ENCODE data around the gene NCK2.

The NCK2 gene

DNA sequence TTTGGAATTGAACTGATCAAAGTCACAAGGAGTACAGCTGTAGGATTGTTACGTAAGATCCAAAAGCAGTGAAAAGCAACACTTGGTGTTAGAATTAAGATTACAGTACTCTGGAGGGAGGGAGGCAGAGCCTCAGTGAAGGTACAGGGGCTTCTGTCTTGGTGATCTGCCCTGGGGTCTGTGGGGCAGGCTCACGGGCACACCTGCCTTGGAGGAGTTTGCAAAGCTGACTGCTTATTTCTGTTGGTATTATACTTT is 114.9 kb downstream of the NCK2 start:
- FAIRE-seq, result no peak
- no peak for DNase-seq (ENCODE audit: insufficient read length, low spot score)
- TF ChIP-seq POLR2A (IDR thresholded peaks at IDR 0.05; ENCODE audit: low read depth, low read length) (no peak), POU2F2 (IDR thresholded peaks at IDR 0.05; ENCODE audit: low read depth, low read length) (no peak), POLR2AphosphoS5 (IDR thresholded peaks at IDR 0.05; ENCODE audit: low read depth, low read length) (no peak), TAF1 (IDR thresholded peaks at IDR 0.05; ENCODE audit: low read depth, low read length) (no peak), PAX5 (IDR thresholded peaks at IDR 0.05; ENCODE audit: insufficient read depth, low read length, severe bottlenecking) (no peak), SPI1 (IDR thresholded peaks at IDR 0.05; ENCODE audit: low read depth, low read length) (no peak)

DNA sequence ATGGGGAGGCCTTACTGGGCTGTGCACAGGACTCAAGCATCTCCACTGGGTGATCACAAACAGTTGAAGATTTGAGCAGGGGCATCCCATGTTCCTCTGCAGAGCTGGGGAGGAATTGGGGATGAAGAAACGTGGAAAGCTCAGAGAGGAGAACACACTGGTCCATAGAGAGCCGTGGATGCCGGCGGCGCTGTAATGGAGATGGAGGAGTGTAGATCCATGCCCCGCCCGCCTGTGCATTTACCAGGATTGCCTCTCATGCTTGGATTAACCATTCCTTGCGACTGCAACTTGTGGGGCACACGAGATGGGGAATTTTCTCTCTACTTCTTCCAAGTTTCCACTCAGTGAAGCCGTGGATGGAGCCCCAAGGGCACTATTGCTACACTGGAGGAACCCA is 115.9 kb downstream of the NCK2 start:
- no peak for DNase-seq (ENCODE audit: insufficient read length, low spot score)
- FAIRE-seq, result no peak

DNA sequence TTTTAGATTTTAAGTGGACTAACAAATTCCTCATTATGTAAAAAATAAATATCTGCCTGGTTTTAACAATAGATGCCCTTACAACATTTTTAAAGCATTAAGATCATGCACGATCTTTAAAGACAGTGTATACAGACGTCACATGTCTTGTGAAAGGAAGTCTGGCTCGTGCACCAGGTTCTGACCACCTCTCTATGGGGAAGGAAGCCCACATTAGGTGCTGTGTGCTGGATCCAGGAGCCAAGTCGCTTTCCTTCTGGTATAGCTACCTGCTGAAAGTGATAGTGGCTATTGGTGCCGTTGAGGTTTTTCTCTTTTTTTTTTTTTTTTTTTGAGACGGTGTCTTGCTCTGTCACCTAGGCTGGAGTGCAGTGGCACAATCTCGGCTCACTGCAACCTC is 116.5 kb downstream of the NCK2 start:
- TF ChIP-seq POLR2AphosphoS5 (IDR thresholded peaks at IDR 0.05; ENCODE audit: low read depth, low read length) (no peak), PAX5 (IDR thresholded peaks at IDR 0.05; ENCODE audit: insufficient read depth, low read length, severe bottlenecking) (no peak), POLR2A (IDR thresholded peaks at IDR 0.05; ENCODE audit: low read depth, low read length) (no peak), SPI1 (IDR thresholded peaks at IDR 0.05; ENCODE audit: low read depth, low read length) (no peak), POU2F2 (IDR thresholded peaks at IDR 0.05; ENCODE audit: low read depth, low read length) (no peak)
- FAIRE-seq, result no peak

More for the DNA sequence above, 115.9 kb downstream of the NCK2 start:
- TF ChIP-seq POLR2A (IDR thresholded peaks at IDR 0.05; ENCODE audit: low read depth, low read length) (no peak), POLR2AphosphoS5 (IDR thresholded peaks at IDR 0.05; ENCODE audit: low read depth, low read length) (no peak), TAF1 (IDR thresholded peaks at IDR 0.05; ENCODE audit: low read depth, low read length) (no peak), PAX5 (IDR thresholded peaks at IDR 0.05; ENCODE audit: insufficient read depth, low read length, severe bottlenecking) (no peak), POU2F2 (IDR thresholded peaks at IDR 0.05; ENCODE audit: low read depth, low read length) (no peak), SPI1 (IDR thresholded peaks at IDR 0.05; ENCODE audit: low read depth, low read length) (no peak)

DNA sequence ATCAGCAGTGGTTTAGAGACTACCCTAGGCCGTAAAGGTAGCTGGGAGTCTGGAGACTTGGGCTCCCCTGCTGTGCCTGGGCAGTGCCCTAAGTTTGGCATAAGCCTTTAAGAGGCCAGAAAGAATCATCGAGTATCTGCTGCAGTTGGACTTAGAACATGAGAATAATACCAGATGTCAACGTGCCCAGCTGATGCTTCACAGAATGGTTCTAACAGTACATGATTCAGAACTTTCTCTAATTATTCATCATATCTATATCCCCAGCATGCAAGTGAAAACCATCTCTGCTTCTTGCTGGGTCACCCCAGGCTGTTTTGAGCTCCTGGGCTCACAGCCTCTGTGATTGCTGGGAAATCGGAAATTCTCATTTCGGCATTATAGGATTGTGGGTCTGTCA is 118.1 kb downstream of the NCK2 start:
- TF ChIP-seq POU2F2 (IDR thresholded peaks at IDR 0.05; ENCODE audit: low read depth, low read length) (no peak), POLR2A (IDR thresholded peaks at IDR 0.05; ENCODE audit: low read depth, low read length) (no peak)
- FAIRE-seq (no peak), DNase-seq (ENCODE audit: insufficient read length, low spot score) (no peak)

More for the DNA sequence above, 116.5 kb downstream of the NCK2 start:
- DNase-seq (ENCODE audit: insufficient read length, low spot score), result no peak

DNA sequence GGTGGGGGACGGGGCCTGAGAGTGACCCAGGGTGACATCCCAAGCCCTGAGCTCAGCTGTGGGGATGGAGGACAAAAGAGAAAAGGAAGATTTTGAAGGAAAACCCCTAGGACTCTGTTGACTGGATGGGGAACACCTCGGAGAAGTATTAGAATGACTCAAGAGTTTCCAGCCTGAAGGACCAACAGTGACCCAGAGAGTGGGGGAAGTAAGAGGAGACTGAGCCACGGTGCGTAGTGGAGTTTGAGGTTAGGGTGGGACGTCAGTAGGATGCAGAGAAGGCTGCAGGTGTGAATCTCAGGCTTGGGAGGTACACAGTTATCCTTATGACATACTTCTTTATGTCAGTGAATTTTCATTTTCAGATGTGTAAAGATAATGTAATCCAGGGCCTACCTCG is 119.5 kb downstream of the NCK2 start:
- no peak for DNase-seq (ENCODE audit: insufficient read length, low spot score)
- no peak for TF ChIP-seq POU2F2 (IDR thresholded peaks at IDR 0.05; ENCODE audit: low read depth, low read length)
- no peak for TF ChIP-seq POLR2A (IDR thresholded peaks at IDR 0.05; ENCODE audit: low read depth, low read length)
- TF ChIP-seq TAF1 (IDR thresholded peaks at IDR 0.05; ENCODE audit: low read depth, low read length), result no peak
- no peak for TF ChIP-seq PAX5 (IDR thresholded peaks at IDR 0.05; ENCODE audit: insufficient read depth, low read length, severe bottlenecking)
- TF ChIP-seq POLR2AphosphoS5 (IDR thresholded peaks at IDR 0.05; ENCODE audit: low read depth, low read length), result no peak
- no peak for TF ChIP-seq SPI1 (IDR thresholded peaks at IDR 0.05; ENCODE audit: low read depth, low read length)
- no peak for FAIRE-seq

DNA sequence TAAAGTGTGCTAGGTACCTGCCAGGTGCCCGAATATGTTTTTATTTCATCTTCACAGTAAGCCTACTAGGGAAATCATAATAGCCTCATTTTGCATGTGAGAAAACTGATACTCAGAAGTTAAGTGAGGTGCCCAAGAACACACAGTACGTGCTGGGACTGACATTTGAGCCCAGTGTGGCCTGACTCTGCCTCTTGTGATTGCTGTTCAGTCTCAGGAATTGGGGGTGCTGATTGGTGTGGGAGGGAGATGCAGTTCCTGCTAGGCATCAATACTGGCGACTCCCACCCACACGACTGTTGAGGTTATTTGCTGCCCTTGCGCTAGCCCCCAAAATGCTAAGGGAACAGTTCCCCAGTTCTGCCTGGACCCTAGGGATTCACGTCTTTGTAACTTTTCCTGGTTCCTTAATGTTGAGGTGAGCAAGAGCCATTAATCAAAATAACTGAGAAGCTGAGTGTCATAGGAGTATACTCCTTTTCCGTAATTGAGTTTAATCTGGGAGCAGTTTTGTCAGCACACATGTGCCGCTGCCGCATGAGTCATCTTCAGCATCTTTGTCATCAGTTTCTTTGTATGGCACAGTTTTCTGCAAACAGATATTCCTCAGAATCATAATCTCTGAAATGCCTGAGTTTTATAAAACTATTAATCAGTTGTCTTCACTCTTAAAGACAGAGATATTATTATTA is 120.7 kb downstream of the NCK2 start:
- TF ChIP-seq POU2F2 (IDR thresholded peaks at IDR 0.05; ENCODE audit: low read depth, low read length) (no peak), PAX5 (IDR thresholded peaks at IDR 0.05; ENCODE audit: insufficient read depth, low read length, severe bottlenecking) (no peak), TAF1 (IDR thresholded peaks at IDR 0.05; ENCODE audit: low read depth, low read length) (no peak)
- FAIRE-seq (no peak), DNase-seq (ENCODE audit: insufficient read length, low spot score) (no peak)

DNA sequence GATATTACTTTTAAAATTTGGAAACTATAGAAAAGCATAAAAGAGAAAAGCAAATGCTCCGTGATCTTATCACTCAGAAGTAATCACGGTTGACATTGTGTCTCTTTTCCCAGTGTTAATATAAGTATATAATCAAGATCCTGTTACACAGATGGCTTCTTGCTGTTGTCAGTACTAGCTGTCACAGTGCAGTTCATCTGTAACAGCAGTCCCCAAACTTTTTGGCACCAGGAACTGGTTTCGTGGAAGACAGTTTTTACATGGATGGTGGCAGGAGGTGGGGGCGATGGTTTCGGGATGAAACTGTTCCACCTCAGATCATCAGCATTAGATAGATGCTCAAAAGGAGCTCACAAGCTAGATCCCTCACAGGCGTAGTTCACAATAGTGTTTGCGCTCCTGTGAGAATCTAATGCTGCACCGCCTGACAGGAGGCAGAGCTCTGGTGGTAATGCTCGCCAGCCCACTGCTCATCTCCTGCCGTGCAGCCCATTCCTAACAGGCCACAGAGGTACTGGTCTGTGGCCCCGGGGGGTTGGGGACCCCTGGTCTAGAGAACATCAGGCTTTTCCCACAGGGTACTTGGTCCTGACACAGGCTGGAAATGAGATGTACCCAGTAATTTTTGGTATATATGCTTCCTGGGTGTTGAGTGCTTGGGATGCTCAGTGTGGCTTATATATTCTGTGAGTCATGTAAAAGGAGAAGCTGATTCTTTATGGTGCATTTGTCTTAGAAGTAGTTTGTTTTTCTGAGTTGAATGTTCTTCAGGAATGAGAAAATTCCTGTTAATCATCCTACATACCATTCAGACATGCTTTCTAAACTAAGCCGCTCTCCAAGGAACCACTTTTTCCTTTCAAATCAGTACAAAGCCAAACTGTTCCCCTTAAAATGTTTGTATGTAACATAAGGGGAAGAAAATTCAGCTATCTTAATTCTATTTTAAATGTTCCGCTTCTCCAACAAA is 121.8 kb downstream of the NCK2 start:
- TF ChIP-seq POLR2A (IDR thresholded peaks at IDR 0.05; ENCODE audit: low read depth, low read length) (no peak), POU2F2 (IDR thresholded peaks at IDR 0.05; ENCODE audit: low read depth, low read length) (no peak), TAF1 (IDR thresholded peaks at IDR 0.05; ENCODE audit: low read depth, low read length) (no peak), POLR2AphosphoS5 (IDR thresholded peaks at IDR 0.05; ENCODE audit: low read depth, low read length) (no peak), SPI1 (IDR thresholded peaks at IDR 0.05; ENCODE audit: low read depth, low read length) (no peak), PAX5 (IDR thresholded peaks at IDR 0.05; ENCODE audit: insufficient read depth, low read length, severe bottlenecking) (no peak)
- no peak for DNase-seq (ENCODE audit: insufficient read length, low spot score)
- no peak for FAIRE-seq

DNA sequence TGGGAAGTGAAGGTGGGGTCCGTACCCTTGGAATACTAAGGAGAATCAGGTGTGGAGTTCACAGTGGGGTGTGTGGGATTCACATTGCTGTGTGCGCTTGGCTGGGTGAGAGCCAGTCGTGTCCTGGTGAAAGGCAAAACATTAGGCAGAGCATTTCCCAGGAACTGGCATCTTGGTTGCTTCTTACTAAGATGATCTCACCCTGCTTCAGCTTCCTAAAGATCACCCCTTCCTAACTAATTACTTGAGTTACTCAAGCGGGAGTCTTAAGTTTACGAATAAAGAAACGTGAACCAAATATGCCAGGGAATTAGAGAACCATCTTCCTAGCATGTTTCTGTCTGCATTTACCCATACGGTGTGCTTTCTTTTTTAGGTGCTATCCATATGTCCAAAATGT is 122.9 kb downstream of the NCK2 start:
- no peak for FAIRE-seq
- no peak for DNase-seq (ENCODE audit: insufficient read length, low spot score)
- no peak for TF ChIP-seq POLR2AphosphoS5 (IDR thresholded peaks at IDR 0.05; ENCODE audit: low read depth, low read length)
- no peak for TF ChIP-seq POLR2A (IDR thresholded peaks at IDR 0.05; ENCODE audit: low read depth, low read length)
- no peak for TF ChIP-seq PAX5 (IDR thresholded peaks at IDR 0.05; ENCODE audit: insufficient read depth, low read length, severe bottlenecking)
- TF ChIP-seq POU2F2 (IDR thresholded peaks at IDR 0.05; ENCODE audit: low read depth, low read length), result no peak
- TF ChIP-seq SPI1 (IDR thresholded peaks at IDR 0.05; ENCODE audit: low read depth, low read length), result no peak
- TF ChIP-seq TAF1 (IDR thresholded peaks at IDR 0.05; ENCODE audit: low read depth, low read length), result no peak

DNA sequence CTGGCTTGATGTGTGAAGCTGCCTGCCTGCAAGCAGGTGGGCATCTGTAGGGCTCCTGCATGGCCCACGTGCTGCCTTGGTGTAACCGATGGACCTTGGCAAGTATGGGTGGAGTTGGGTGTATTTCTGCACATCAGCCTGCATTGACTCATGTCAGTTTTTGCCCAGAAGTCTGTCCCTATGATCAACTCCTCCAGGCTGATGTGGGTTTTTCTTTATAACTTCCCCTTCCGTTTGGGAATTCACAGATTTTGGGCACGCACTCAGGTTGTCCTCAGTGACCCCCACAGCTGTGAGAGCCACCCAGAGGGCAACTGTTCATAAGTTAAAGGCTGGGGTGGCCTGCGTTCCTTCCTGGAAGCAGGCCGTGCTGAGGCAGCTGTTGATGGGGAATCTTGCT is 123.3 kb downstream of the NCK2 start:
- FAIRE-seq (no peak), DNase-seq (ENCODE audit: insufficient read length, low spot score) (no peak)

More for the DNA sequence above, 123.3 kb downstream of the NCK2 start:
- no peak for TF ChIP-seq SPI1 (IDR thresholded peaks at IDR 0.05; ENCODE audit: low read depth, low read length)
- no peak for TF ChIP-seq PAX5 (IDR thresholded peaks at IDR 0.05; ENCODE audit: insufficient read depth, low read length, severe bottlenecking)
- TF ChIP-seq POU2F2 (IDR thresholded peaks at IDR 0.05; ENCODE audit: low read depth, low read length), result no peak
- no peak for TF ChIP-seq POLR2AphosphoS5 (IDR thresholded peaks at IDR 0.05; ENCODE audit: low read depth, low read length)
- no peak for TF ChIP-seq POLR2A (IDR thresholded peaks at IDR 0.05; ENCODE audit: low read depth, low read length)
- TF ChIP-seq TAF1 (IDR thresholded peaks at IDR 0.05; ENCODE audit: low read depth, low read length), result no peak

Measured in GM12891 (cell line).